HepG2 (cell line): Measurements from ENCODE around the gene SMAD7.

Experiments
- ATF3 ChIP-seq: sonication (generic); formaldehyde crosslinking; IDR thresholded peaks from 2 replicates; pipeline ENCODE4 v1.4.0; 2020; ENCODE audit warnings: missing genetic modification reagents
- DNMT3B ChIP-seq: conservative IDR thresholded peaks from 2 replicates; pipeline ENCODE4 v1.6.1; 2016; ENCODE audit warnings: missing biosample characterization, control low read depth
- HOXA7 ChIP-seq: sonication (generic); formaldehyde crosslinking; IDR thresholded peaks from 2 replicates; pipeline ENCODE4 v1.8.1; 2022; ENCODE audit warnings: mild to moderate bottlenecking, missing genetic modification reagents, moderate library complexity
- MAZ ChIP-seq, 2 experiments: sonication (generic) in 1 of 2; formaldehyde crosslinking in 1 of 2; IDR thresholded peaks; 2 replicates each; pipeline versions ENCODE4 v1.5.0 to v1.6.1; 2012 to 2020; ENCODE audit warnings: low read depth in 2 of 2, mild to moderate bottlenecking in 2 of 2, borderline replicate concordance in 1 of 2, improper control_type of control experiment in 1 of 2, low read length in 1 of 2, missing genetic modification reagents in 1 of 2, moderate library complexity in 1 of 2
- RAD21 ChIP-seq: fragments of 450-650 bp; formaldehyde crosslinking; IDR thresholded peaks from 2 replicates; pipeline ENCODE4 v1.5.0; 2020; ENCODE audit warnings: mild to moderate bottlenecking
- SOX6 ChIP-seq, 2 experiments: fragments of 450-650 bp in 1 of 2; sonication (generic) in 1 of 2; formaldehyde crosslinking in 1 of 2; IDR thresholded peaks; 2 replicates each; pipeline versions ENCODE4 v1.4.0 to v1.6.1; 2017 to 2020; ENCODE audit warnings: antibody characterized with exemption in 1 of 2, mild to moderate bottlenecking in 1 of 2, missing genetic modification reagents in 1 of 2

- TF ChIP-seq SOX6 (IDR thresholded peaks at IDR 0.05) = no peak
- no peak for TF ChIP-seq SOX6 (CRISPR knock-in tag; IDR thresholded peaks at IDR 0.05)
- no peak for TF ChIP-seq MAZ (IDR thresholded peaks at IDR 0.05; ENCODE audit: borderline replicate concordance, low read depth, low read length)
- TF ChIP-seq MAZ (CRISPR knock-in tag; IDR thresholded peaks at IDR 0.05; ENCODE audit: low read depth) = no peak
- TF ChIP-seq DNMT3B (CRISPR knock-in tag) = no peak
- no peak for TF ChIP-seq ATF3 (CRISPR knock-in tag)
- TF ChIP-seq HOXA7 (CRISPR knock-in tag) = no peak
- no peak for TF ChIP-seq RAD21 (CRISPR knock-in tag)
These were observed 16.8 kb upstream of the SMAD7 start for GRCh38 chr18:48967545-48967944.
